Right cardiac atrium (tissue), 5 donors: ENCODE data around the gene TUBGCP5. TPM values are rescaled to one million over a fixed set of nuclear protein-coding genes. Genes with fewer than 3 reads are reported as not detected.
"Not testable (repeated sequence)": the region's sequence is repeated elsewhere in the genome, so short reads cannot be mapped to it uniquely, and the experiment has no call there.

Experiments used
- ATAC-seq, 2 donors: fragments of 200-7000 bp; cut with Tn5 transposase; one replicate each; pipeline versions ENCODE4 v1.8.0 to v1.9.1; 2020; ENCODE audit warnings: moderate library complexity in 2 of 2, mild to moderate bottlenecking in 1 of 2
- DNase-seq, 3 donors: peaks; one replicate each; pipeline ENCODE4 v3.0.0-alpha.2; 2020
- H3K27ac ChIP-seq: one replicate; pipeline ENCODE4 v1.5.1; 2013; ENCODE audit warnings: mild to moderate bottlenecking, low read length, control low read depth, moderate library complexity
- H3K27me3 ChIP-seq: one replicate; pipeline ENCODE4 v1.6.1; 2013; ENCODE audit not compliant: control insufficient read depth, insufficient read depth
- H3K4me1 ChIP-seq: one replicate; pipeline ENCODE4 v1.6.1; 2013; ENCODE audit warnings: low read length; ENCODE audit not compliant: control insufficient read depth, insufficient read depth
- H3K4me3 ChIP-seq: one replicate; pipeline ENCODE4 v1.5.1; 2013; ENCODE audit warnings: low read length, control low read depth
- H3K9me3 ChIP-seq: one replicate; pipeline ENCODE4 v1.6.1; 2013; ENCODE audit warnings: low read length; ENCODE audit not compliant: control insufficient read depth
- WGBS: extraction: QIAGEN DNeasy Blood & Tissue Kit; methylation state at CpG from one replicate; pipeline ENCODE4 v1.1.7; 2013; 5-methylcytosine and 5-hydroxymethylcytosine counted together
- intact Hi-C, 4 donors: fragments of 100-400 bp; cut with DNase I; formaldehyde crosslinking; loops; one replicate each; pipeline versions ENCODE4 v1.11.0 to v1.14.0; 2022 to 2023
- polyA plus RNA-seq: library from polyadenylated mRNA; stranded (reverse); fragments of 200-250 nt; gene quantifications from one replicate; pipeline ENCODE4 v1.2.3, GENCODE V29; 2013
- total RNA-seq, 4 donors: library from RNA; stranded (reverse); fragmentation: NEBNext Ultra II Directional; extraction: Animal tissue kit (Norgen Biotek cat#: 25700); gene quantifications; one replicate each; pipeline ENCODE4 v1.2.1, GENCODE V29; 2021
- donor health status: healthy with polysubstance abuse.
- donor health status: DM: no; HTN: yes; CAD: no.
- donor health status: DM: no; HTN: no; CAD: no.
- donor health status: DM: no; HTN: yes; CAD: no; lungs with severe emphysema.
- donor health status: DM: yes; HTN: yes; CAD: no.

TUBGCP5 gene
- total and polyA plus RNA-seq, 5 donors, result 6.5 to 16.4 (median 11.1) TPM

GRCh38 chr15:23039917-23040281 lies 530 bp upstream of the TUBGCP5 start:
- Histone ChIP-seq H3K27ac (no peak overlapping the region), H3K27me3 (no peaks in the 10 kb centered on the region), H3K4me1 (no peaks in the 10 kb centered on the region), H3K4me3 (peak overlapping the region; percentile 96), H3K9me3 (no peaks in the 10 kb centered on the region)
- intact Hi-C loops, result no loop called here
- ATAC-seq (peak in 1 of 2 donors; percentile 43), DNase-seq (peak in 2 of 3 donors; percentile 63 to 72)
- WGBS, result 47% methylated on average over 10 of the region's 10 CpGs

- peak; percentile 17 to 27 for ATAC-seq
- peak overlapping the region; percentile 90 for H3K27ac ChIP-seq
- 5% methylated on average over 14 of the region's 14 CpGs for WGBS
Measured at GRCh38 chr15:23038726-23039142, 635 bp downstream of the TUBGCP5 start.

GRCh38 chr15:23035964-23036566 lies 3.3 kb downstream of the TUBGCP5 start:
- Histone ChIP-seq H3K4me3 (no peak overlapping the region), H3K27me3 (no peaks in the 10 kb centered on the region), H3K9me3 (no peaks in the 10 kb centered on the region), H3K27ac (no peak overlapping the region), H3K4me1 (no peaks in the 10 kb centered on the region)
- no peak for ATAC-seq
- intact Hi-C loops, result no loop called here
- peak in 1 of 3 donors; percentile 43 for DNase-seq
- WGBS, result 45% methylated on average over 5 of the region's 5 CpGs

More at GRCh38 chr15:23038726-23039142, 635 bp downstream of the TUBGCP5 start:
- DNase-seq, result no peak
- intact Hi-C loops, result no loop called here
- peak overlapping the region; percentile 96 for H3K4me3 ChIP-seq
- H3K27me3 ChIP-seq, result no peaks in the 10 kb centered on the region
- no peaks in the 10 kb centered on the region for H3K9me3 ChIP-seq
- H3K4me1 ChIP-seq, result no peaks in the 10 kb centered on the region

GRCh38 chr15:23033979-23034378 lies 5.4 kb downstream of the TUBGCP5 start:
- Histone ChIP-seq H3K4me1 (no peaks in the 10 kb centered on the region), H3K27me3 (no peaks in the 10 kb centered on the region), H3K27ac (no peak overlapping the region), H3K4me3 (no peak overlapping the region), H3K9me3 (no peaks in the 10 kb centered on the region)
- intact Hi-C loops, result no loop called here
- WGBS, result 100% methylated on average over 2 of the region's 2 CpGs
- no peak for ATAC-seq
- DNase-seq, result no peak

GRCh38 chr15:23026218-23026617 lies 13.2 kb downstream of the TUBGCP5 start:
- Histone ChIP-seq H3K27me3 (no peaks in the 10 kb centered on the region), H3K4me3 (no peak overlapping the region), H3K4me1 (no peaks in the 10 kb centered on the region), H3K27ac (no peak overlapping the region), H3K9me3 (no peaks in the 10 kb centered on the region)
- ATAC-seq (no peak), DNase-seq (no peak)
- intact Hi-C loops, result no loop called here
- 84% methylated on average over 1 of the region's 1 CpG for WGBS

GRCh38 chr15:23022156-23022555 lies 17.2 kb downstream of the TUBGCP5 start:
- Histone ChIP-seq H3K4me3 (no peak overlapping the region), H3K27ac (no peak overlapping the region), H3K9me3 (no peaks in the 10 kb centered on the region), H3K27me3 (no peaks in the 10 kb centered on the region), H3K4me1 (no peaks in the 10 kb centered on the region)
- WGBS, result 93% methylated on average over 2 of the region's 2 CpGs
- ATAC-seq (no peak), DNase-seq (no peak)
- intact Hi-C loops, result no loop called here

GRCh38 chr15:23014394-23015000 lies 24.9 kb downstream of the TUBGCP5 start:
- Histone ChIP-seq H3K27me3 (no peaks in the 10 kb centered on the region), H3K27ac (no peak overlapping the region), H3K4me1 (no peaks in the 10 kb centered on the region), H3K9me3 (no peaks in the 10 kb centered on the region), H3K4me3 (no peak overlapping the region)
- 93% methylated on average over 3 of the region's 3 CpGs for WGBS
- ATAC-seq, result peak in 1 of 2 donors; percentile 19
- no peak for DNase-seq
- intact Hi-C loops, result no loop called here

- H3K4me1 ChIP-seq, result no peaks in the 10 kb centered on the region
- no peaks in the 10 kb centered on the region for H3K27me3 ChIP-seq
- no peak overlapping the region for H3K4me3 ChIP-seq
- H3K9me3 ChIP-seq, result no peaks in the 10 kb centered on the region
- intact Hi-C loops, result no loop called here
- DNase-seq, result no peak
- WGBS, result 94% methylated on average over 5 of the region's 5 CpGs
- no peak overlapping the region for H3K27ac ChIP-seq
- peak in 1 of 2 donors; percentile 14 for ATAC-seq
Measured at GRCh38 chr15:23013681-23014080, 25.7 kb downstream of the TUBGCP5 start.

GRCh38 chr15:23012616-23013015 lies 26.8 kb downstream of the TUBGCP5 start:
- H3K27ac ChIP-seq, H3K4me3 ChIP-seq, DNase-seq, H3K4me1 ChIP-seq, H3K9me3 ChIP-seq, H3K27me3 ChIP-seq, intact Hi-C loops, ATAC-seq: not testable (repeated sequence)
- WGBS, result 95% methylated on average over 9 of the region's 9 CpGs

- H3K9me3 ChIP-seq, result no peaks in the 10 kb centered on the region
- 95% methylated on average over 5 of the region's 5 CpGs for WGBS
- intact Hi-C loops, result no loop called here
- no peak overlapping the region for H3K4me3 ChIP-seq
- ATAC-seq (no peak), DNase-seq (no peak)
- no peak overlapping the region for H3K27ac ChIP-seq
- H3K27me3 ChIP-seq, result no peaks in the 10 kb centered on the region
- H3K4me1 ChIP-seq, result no peaks in the 10 kb centered on the region
Measured at GRCh38 chr15:23003736-23004135, 35.6 kb downstream of the TUBGCP5 start.

GRCh38 chr15:23002920-23003319 lies 36.4 kb downstream of the TUBGCP5 start:
- ATAC-seq (peak in 1 of 2 donors; percentile 74), DNase-seq (peak in 1 of 3 donors; percentile 48)
- Histone ChIP-seq H3K27ac (no peak overlapping the region), H3K27me3 (no peaks in the 10 kb centered on the region), H3K4me1 (no peaks in the 10 kb centered on the region), H3K9me3 (no peaks in the 10 kb centered on the region), H3K4me3 (no peak overlapping the region)
- intact Hi-C loops, result no loop called here
- 61% methylated on average over 2 of the region's 2 CpGs for WGBS
